ENCODE data around the gene DLGAP4.
"Not testable (repeated sequence)": the region's sequence is repeated elsewhere in the genome, so short reads cannot be mapped to it uniquely, and the experiment has no call there.

The DLGAP4 gene

GRCh38 chr20:36460648-36461599, 154.8 kb downstream of the DLGAP4 start:
- DNase-seq, result peak; percentile 72

- DNase-seq, result no peak
These were observed 155.7 kb downstream of the DLGAP4 start for GRCh38 chr20:36461600-36462439.

- DNase-seq, result peak; percentile 68
These were observed 156.5 kb downstream of the DLGAP4 start for GRCh38 chr20:36462440-36463211.

GRCh38 chr20:36463212-36464061, 157.3 kb downstream of the DLGAP4 start:
- no peak for DNase-seq

- peak; percentile 84 for DNase-seq
These were observed 159.3 kb downstream of the DLGAP4 start for GRCh38 chr20:36465109-36466080.

GRCh38 chr20:36466089-36466488, 159.9 kb downstream of the DLGAP4 start:
- DNase-seq, result no peak

GRCh38 chr20:36467076-36467999, 161.2 kb downstream of the DLGAP4 start:
- peak; percentile 90 for DNase-seq

GRCh38 chr20:36468149-36469000, 162.2 kb downstream of the DLGAP4 start:
- DNase-seq, result no peak

- no peak for DNase-seq
These were observed 163.8 kb downstream of the DLGAP4 start for GRCh38 chr20:36469973-36470372.

- no peak for DNase-seq
These were observed 165.9 kb downstream of the DLGAP4 start for GRCh38 chr20:36471885-36472636.

- DNase-seq, result peak; percentile 58
These were observed 166.5 kb downstream of the DLGAP4 start for GRCh38 chr20:36472637-36473090.

GRCh38 chr20:36473164-36473563, 167.0 kb downstream of the DLGAP4 start:
- DNase-seq, result no peak

GRCh38 chr20:36474563-36474962, 168.4 kb downstream of the DLGAP4 start:
- DNase-seq, result no peak

GRCh38 chr20:36475054-36475453, 168.9 kb downstream of the DLGAP4 start:
- DNase-seq, result not testable (repeated sequence)

- DNase-seq, result no peak
These were observed 171.3 kb downstream of the DLGAP4 start for GRCh38 chr20:36477475-36477874.

- DNase-seq, result no peak
These were observed 172.2 kb downstream of the DLGAP4 start for GRCh38 chr20:36478137-36478905.

- no peak for DNase-seq
These were observed 173.8 kb downstream of the DLGAP4 start for GRCh38 chr20:36479938-36480337.

Data from NCI-H226 (cell line).